K562 (cell line): ENCODE measurements around the gene ASMTL. TPM values are rescaled to one million over a fixed set of nuclear protein-coding genes. Genes with fewer than 3 reads are reported as not detected.

Experiments
- MYNN ChIP-seq, 2 experiments: sonication (generic); formaldehyde crosslinking in 1 of 2; IDR thresholded peaks; 2 replicates each; pipeline versions ENCODE4 v1.5.0 to v1.6.1; 2016 to 2020; ENCODE audit warnings: antibody characterized with exemption in 1 of 2, missing genetic modification reagents in 1 of 2
- RBM15 ChIP-seq: fragments of 200-400 bp; formaldehyde crosslinking; IDR thresholded peaks from 2 replicates; pipeline ENCODE4 v1.6.1; 2018; ENCODE audit warnings: mild to moderate bottlenecking, low read length, moderate library complexity; ENCODE audit not compliant: insufficient read depth
- SAFB2 ChIP-seq: fragments of 200-400 bp; formaldehyde crosslinking; IDR thresholded peaks from 2 replicates; pipeline ENCODE4 v1.6.1; 2018; ENCODE audit warnings: borderline replicate concordance, low read length, low read depth, moderate library complexity; ENCODE audit not compliant: severe bottlenecking
- SMARCB1 ChIP-seq: IDR thresholded peaks from 2 replicates; pipeline ENCODE4 v1.6.1; 2011; ENCODE audit warnings: improper control_type of control experiment, low read depth; ENCODE audit not compliant: insufficient read length
- TAF1 ChIP-seq: IDR thresholded peaks from 2 replicates; pipeline ENCODE4 v1.6.1; 2011; ENCODE audit warnings: mild to moderate bottlenecking, low read length, moderate library complexity; ENCODE audit not compliant: insufficient read depth, control insufficient read depth, severe bottlenecking; ENCODE audit errors: extremely low read depth
- ZFPM2 ChIP-seq: fragments of 250-450 bp; sonication (Bioruptor Pico); IDR thresholded peaks from 2 replicates; pipeline ENCODE4 v1.5.1; 2022; ENCODE audit warnings: mild to moderate bottlenecking
- polyA plus RNA-seq, 8 experiments: library from polyadenylated mRNA; depleted of rRNA in 4 of 8; stranded (reverse) in 5 of 8; unstranded in 3 of 8; fragments of >200 nt; fragmentation: Nextera tagmentation in 2 of 8; fragmentation: Illumina TruSeq in 1 of 8; extraction: Ambion mirVana in 2 of 8; extraction: Trizol in 1 of 8; gene quantifications; 2 replicates each; pipeline versions ENCODE4 v1.2.1 to v1.2.3, GENCODE V29; 2011 to 2014; ENCODE audit warnings: inconsistent platforms in 1 of 8, missing spikeins in 1 of 8
- total RNA-seq, 7 experiments: library from RNA; depleted of rRNA in 6 of 7; stranded (reverse); fragments of >200 nt in 6 of 7; fragmentation: Illumina TruSeq in 2 of 7; extraction: Trizol in 2 of 7; gene quantifications; 2 replicates each; pipeline versions ENCODE4 v1.2.1 to v1.2.3, GENCODE V29; 2011 to 2021; ENCODE audit warnings: low replicate concordance in 1 of 7
- TF ChIP-seq, protein P1 (sequence below): fragments of 250-450 bp; sonication (Bioruptor Pico); IDR thresholded peaks from 2 replicates; pipeline ENCODE4 v1.8.0; 2021; ENCODE audit warnings: moderate library complexity, mild to moderate bottlenecking, inconsistent platforms
- TF ChIP-seq, protein P2 (sequence below): fragments of 450-650 bp; IDR thresholded peaks from 2 replicates; pipeline ENCODE4 v1.6.1; 2016; ENCODE audit warnings: mild to moderate bottlenecking
- TF ChIP-seq, protein P3 (sequence below), 2 experiments: fragments of 450-650 bp in 1 of 2; IDR thresholded peaks; 2 replicates each; pipeline ENCODE4 v1.6.1; 2011 to 2017; ENCODE audit warnings: low read depth in 2 of 2, antibody characterized with exemption in 1 of 2, borderline replicate concordance in 1 of 2, low read length in 1 of 2, mild to moderate bottlenecking in 1 of 2, mixed read lengths in 1 of 2; ENCODE audit not compliant: control insufficient read depth in 1 of 2

The ASMTL gene
- total and polyA plus RNA-seq, 9 of the 15 experiments (the other 6 are each of a cell fraction or from before 2014, with no cell fraction given) = 0.56 to 20.6 (median 7.6) TPM

DNA sequence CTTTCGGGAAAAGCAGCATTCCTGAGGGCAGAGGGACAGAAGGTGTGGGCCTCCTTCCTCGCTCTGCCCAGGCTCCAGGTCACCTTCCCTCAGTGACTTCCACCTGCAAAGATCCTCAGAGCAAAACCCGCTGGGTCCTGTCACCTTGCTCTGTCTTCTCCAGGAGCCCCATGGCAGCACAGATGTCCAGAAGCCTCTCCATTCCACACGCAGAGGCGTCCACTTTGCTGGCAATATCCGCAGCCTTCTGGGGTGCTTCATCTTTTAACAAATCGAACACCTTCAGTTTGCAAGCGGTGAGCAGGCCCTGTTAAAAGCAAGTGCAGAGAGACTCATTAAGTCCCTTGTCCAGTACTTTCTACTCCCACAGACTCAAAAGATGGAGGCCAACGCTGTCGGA is 27.3 kb downstream of the ASMTL start (continued):
- TF ChIP-seq SMARCB1 = no peak
- TF ChIP-seq ZFPM2 (CRISPR knock-in tag) = no peak
- TF ChIP-seq, protein P1, sequence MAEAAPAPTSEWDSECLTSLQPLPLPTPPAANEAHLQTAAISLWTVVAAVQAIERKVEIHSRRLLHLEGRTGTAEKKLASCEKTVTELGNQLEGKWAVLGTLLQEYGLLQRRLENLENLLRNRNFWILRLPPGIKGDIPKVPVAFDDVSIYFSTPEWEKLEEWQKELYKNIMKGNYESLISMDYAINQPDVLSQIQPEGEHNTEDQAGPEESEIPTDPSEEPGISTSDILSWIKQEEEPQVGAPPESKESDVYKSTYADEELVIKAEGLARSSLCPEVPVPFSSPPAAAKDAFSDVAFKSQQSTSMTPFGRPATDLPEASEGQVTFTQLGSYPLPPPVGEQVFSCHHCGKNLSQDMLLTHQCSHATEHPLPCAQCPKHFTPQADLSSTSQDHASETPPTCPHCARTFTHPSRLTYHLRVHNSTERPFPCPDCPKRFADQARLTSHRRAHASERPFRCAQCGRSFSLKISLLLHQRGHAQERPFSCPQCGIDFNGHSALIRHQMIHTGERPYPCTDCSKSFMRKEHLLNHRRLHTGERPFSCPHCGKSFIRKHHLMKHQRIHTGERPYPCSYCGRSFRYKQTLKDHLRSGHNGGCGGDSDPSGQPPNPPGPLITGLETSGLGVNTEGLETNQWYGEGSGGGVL (CRISPR knock-in tag) = no peak
- TF ChIP-seq, protein P2, sequence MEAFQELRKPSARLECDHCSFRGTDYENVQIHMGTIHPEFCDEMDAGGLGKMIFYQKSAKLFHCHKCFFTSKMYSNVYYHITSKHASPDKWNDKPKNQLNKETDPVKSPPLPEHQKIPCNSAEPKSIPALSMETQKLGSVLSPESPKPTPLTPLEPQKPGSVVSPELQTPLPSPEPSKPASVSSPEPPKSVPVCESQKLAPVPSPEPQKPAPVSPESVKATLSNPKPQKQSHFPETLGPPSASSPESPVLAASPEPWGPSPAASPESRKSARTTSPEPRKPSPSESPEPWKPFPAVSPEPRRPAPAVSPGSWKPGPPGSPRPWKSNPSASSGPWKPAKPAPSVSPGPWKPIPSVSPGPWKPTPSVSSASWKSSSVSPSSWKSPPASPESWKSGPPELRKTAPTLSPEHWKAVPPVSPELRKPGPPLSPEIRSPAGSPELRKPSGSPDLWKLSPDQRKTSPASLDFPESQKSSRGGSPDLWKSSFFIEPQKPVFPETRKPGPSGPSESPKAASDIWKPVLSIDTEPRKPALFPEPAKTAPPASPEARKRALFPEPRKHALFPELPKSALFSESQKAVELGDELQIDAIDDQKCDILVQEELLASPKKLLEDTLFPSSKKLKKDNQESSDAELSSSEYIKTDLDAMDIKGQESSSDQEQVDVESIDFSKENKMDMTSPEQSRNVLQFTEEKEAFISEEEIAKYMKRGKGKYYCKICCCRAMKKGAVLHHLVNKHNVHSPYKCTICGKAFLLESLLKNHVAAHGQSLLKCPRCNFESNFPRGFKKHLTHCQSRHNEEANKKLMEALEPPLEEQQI = no peak
- TF ChIP-seq TAF1 = no peak
- TF ChIP-seq RBM15 = no peak
- TF ChIP-seq, protein P3, sequence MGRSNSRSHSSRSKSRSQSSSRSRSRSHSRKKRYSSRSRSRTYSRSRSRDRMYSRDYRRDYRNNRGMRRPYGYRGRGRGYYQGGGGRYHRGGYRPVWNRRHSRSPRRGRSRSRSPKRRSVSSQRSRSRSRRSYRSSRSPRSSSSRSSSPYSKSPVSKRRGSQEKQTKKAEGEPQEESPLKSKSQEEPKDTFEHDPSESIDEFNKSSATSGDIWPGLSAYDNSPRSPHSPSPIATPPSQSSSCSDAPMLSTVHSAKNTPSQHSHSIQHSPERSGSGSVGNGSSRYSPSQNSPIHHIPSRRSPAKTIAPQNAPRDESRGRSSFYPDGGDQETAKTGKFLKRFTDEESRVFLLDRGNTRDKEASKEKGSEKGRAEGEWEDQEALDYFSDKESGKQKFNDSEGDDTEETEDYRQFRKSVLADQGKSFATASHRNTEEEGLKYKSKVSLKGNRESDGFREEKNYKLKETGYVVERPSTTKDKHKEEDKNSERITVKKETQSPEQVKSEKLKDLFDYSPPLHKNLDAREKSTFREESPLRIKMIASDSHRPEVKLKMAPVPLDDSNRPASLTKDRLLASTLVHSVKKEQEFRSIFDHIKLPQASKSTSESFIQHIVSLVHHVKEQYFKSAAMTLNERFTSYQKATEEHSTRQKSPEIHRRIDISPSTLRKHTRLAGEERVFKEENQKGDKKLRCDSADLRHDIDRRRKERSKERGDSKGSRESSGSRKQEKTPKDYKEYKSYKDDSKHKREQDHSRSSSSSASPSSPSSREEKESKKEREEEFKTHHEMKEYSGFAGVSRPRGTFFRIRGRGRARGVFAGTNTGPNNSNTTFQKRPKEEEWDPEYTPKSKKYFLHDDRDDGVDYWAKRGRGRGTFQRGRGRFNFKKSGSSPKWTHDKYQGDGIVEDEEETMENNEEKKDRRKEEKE (IDR thresholded peaks at IDR 0.05; ENCODE audit: borderline replicate concordance in 1 of 2, control insufficient read depth in 1 of 2, low read depth in 2 of 2, low read length in 1 of 2) = no peak
- no peak for TF ChIP-seq SAFB2
- TF ChIP-seq MYNN (IDR thresholded peaks at IDR 0.05) = no peak
- TF ChIP-seq MYNN (CRISPR knock-in tag; IDR thresholded peaks at IDR 0.05) = no peak
